ENCODE data around the gene FTSJ3. TPM values are rescaled to one million over a fixed set of nuclear protein-coding genes. Genes with fewer than 3 reads are reported as not detected.

FTSJ3 gene
- total RNA-seq, 1 experiment from 2014 or later: 36.9 TPM

DNA sequence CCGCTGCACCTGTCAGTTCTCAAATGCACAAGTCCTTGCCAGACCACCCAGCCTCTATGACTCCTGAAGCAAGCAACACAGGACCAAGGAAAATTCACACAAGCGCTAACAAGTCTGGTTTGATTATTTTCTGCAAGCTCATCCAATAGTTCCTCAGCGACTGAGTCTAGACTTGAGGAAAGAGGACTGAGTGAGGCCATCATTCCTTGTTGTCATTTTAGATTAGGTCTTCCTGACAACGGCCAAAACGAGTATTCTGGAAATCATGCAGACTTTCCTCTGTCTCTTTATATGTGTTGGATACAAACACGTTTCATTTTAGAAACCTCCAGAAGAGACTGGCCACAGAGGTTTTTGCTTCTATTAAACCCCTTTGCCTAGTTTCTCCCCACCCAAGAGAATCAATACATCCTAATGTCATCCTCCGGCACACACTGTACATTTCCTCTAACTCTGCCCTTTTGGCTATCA is 54.6 kb downstream of the FTSJ3 start:
- Histone ChIP-seq H3K9me2 (ENCODE audit: insufficient read depth) (no peaks in the 10 kb centered on the region), H3K4me2 (peak overlapping the region; percentile 74), H3K27me3 (ENCODE audit: insufficient read depth, low read depth) (no peaks in the 10 kb centered on the region), H3K4me3 (peak overlapping the region; percentile 80), H3K4me1 (replicated peaks; ENCODE audit: insufficient read depth) (peaks cover 44% of the 10 kb centered on the region), H3K9me3 (ENCODE audit: insufficient read depth, low read depth) (no peaks in the 10 kb centered on the region), H3K79me2 (ENCODE audit: low read depth) (peaks cover 92% of the 10 kb centered on the region), H4K20me1 (ENCODE audit: insufficient read depth) (peaks cover 45% of the 10 kb centered on the region), H3K27ac (peak overlapping the region; percentile 96), H2AFZ (peak overlapping the region; percentile 88), H3K36me3 (ENCODE audit: low read depth) (peaks cover 29% of the 10 kb centered on the region), H3F3A (ENCODE audit: insufficient read depth, low read depth) (peaks cover 23% of the 10 kb centered on the region)
- intact Hi-C loops (cut with micrococcal nuclease; ENCODE audit: unreplicated experiment): loop anchor here (2.0 kb wide), 1 partner anchor 32 kb away; the partner anchor contains the start of gene STRADA
- POLR2A ChIA-PET (ENCODE audit: unreplicated experiment): interaction anchor here (0.6 to 1.7 kb wide), 3 partner anchors 140 to 221 kb away, joined by 3 to 13 read pairs (median 4); partner anchors contain the start of gene MAP3K3
- TF ChIP-seq EZH2 (IDR thresholded peaks at IDR 0.05; ENCODE audit: low read depth): no peak
- TF ChIP-seq, protein P1, sequence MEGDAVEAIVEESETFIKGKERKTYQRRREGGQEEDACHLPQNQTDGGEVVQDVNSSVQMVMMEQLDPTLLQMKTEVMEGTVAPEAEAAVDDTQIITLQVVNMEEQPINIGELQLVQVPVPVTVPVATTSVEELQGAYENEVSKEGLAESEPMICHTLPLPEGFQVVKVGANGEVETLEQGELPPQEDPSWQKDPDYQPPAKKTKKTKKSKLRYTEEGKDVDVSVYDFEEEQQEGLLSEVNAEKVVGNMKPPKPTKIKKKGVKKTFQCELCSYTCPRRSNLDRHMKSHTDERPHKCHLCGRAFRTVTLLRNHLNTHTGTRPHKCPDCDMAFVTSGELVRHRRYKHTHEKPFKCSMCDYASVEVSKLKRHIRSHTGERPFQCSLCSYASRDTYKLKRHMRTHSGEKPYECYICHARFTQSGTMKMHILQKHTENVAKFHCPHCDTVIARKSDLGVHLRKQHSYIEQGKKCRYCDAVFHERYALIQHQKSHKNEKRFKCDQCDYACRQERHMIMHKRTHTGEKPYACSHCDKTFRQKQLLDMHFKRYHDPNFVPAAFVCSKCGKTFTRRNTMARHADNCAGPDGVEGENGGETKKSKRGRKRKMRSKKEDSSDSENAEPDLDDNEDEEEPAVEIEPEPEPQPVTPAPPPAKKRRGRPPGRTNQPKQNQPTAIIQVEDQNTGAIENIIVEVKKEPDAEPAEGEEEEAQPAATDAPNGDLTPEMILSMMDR (conservative IDR thresholded peaks at IDR 0.05): no peak
- TSS peak; percentile 57 for BruUV-seq (replicated peaks)
- CTCF ChIA-PET: interaction anchor here (0.7 kb wide), 1 partner anchor 677 kb away, joined by 5 read pairs; no protein-coding TSS in a partner anchor
- DNase-seq: no peak

Other genes with a start within 250 kb of the FTSJ3 start
- gene TACO1, start 226.8 kb downstream of the FTSJ3 start, total RNA-seq (2021): 25.0 and 27.1 TPM in 2 replicates
- gene MAP3K3, start 205.2 kb downstream of the FTSJ3 start, total RNA-seq (2021): 12.9 and 14.1 TPM in 2 replicates
- gene LIMD2, start 127.5 kb downstream of the FTSJ3 start, total RNA-seq (2021): 1.6 and 2.7 TPM in 2 replicates
- gene STRADA, start 85.9 kb downstream of the FTSJ3 start, total RNA-seq (2021): 28.8 and 30.6 TPM in 2 replicates
- gene CCDC47, start 54.1 kb downstream of the FTSJ3 start, total RNA-seq (2021): 64.0 and 89.3 TPM in 2 replicates
- 107 and 130 TPM in 2 replicates for gene DDX42, start 53.5 kb downstream of the FTSJ3 start, total RNA-seq (2021)
- 128 and 150 TPM in 2 replicates for gene PSMC5, start 232 bp downstream of the FTSJ3 start, total RNA-seq (2021)
- 73.6 and 98.7 TPM in 2 replicates for gene SMARCD2, start 15.0 kb upstream of the FTSJ3 start, total RNA-seq (2021)
- not detected in 2 replicates for gene CSH2, start 46.0 kb upstream of the FTSJ3 start, total RNA-seq (2021)
- gene GH2, start 54.3 kb upstream of the FTSJ3 start, total RNA-seq (2021): not detected in 2 replicates
- not detected in 2 replicates for gene CSH1, start 68.9 kb upstream of the FTSJ3 start, total RNA-seq (2021)
- gene CSHL1, start 83.6 kb upstream of the FTSJ3 start, total RNA-seq (2021): not detected in 2 replicates
- not detected in 2 replicates for gene GH1, start 91.2 kb upstream of the FTSJ3 start, total RNA-seq (2021)
- gene CD79B, start 104.7 kb upstream of the FTSJ3 start, total RNA-seq (2021): not detected in 2 replicates
- 1.4 and 1.7 TPM in 2 replicates for gene SCN4A, start 145.3 kb upstream of the FTSJ3 start, total RNA-seq (2021)
- 2.4 and 2.8 TPM in 2 replicates for gene PRR29, start 170.7 kb upstream of the FTSJ3 start, total RNA-seq (2021)
- 7.8 and 9.2 TPM in 2 replicates for gene ICAM2, start 193.0 kb upstream of the FTSJ3 start, total RNA-seq (2021)

Measured in PC-9 (cell line).